Endothelial cell of umbilical vein (primary cell): ENCODE results near the gene SLAMF8.

Experiments
- CTCF ChIP-seq, 2 donors: IDR thresholded peaks; 1 replicate in 1 of 2; 2 replicates in 1 of 2; pipeline ENCODE4 v1.5.1; 2011; ENCODE audit warnings: low read length in 2 of 2, mild to moderate bottlenecking in 2 of 2, moderate library complexity in 2 of 2, control low read depth in 1 of 2, inconsistent platforms in 1 of 2, low read depth in 1 of 2; ENCODE audit not compliant: insufficient read depth in 1 of 2; ENCODE audit errors: extremely low read depth in 1 of 2
- EZH2 ChIP-seq: IDR thresholded peaks from 2 replicates; pipeline ENCODE4 v1.6.1; 2012; ENCODE audit warnings: borderline replicate concordance, low read depth, mild to moderate bottlenecking, moderate library complexity, low read length, inconsistent platforms; ENCODE audit not compliant: severe bottlenecking
- JUN ChIP-seq: IDR thresholded peaks from 2 replicates; pipeline ENCODE4 v1.6.1; 2011; ENCODE audit warnings: borderline replicate concordance, low read depth; ENCODE audit not compliant: insufficient read length, insufficient read depth

GRCh38 chr1:159781992-159782391 is 44.7 kb upstream of the SLAMF8 start:
- TF ChIP-seq CTCF (IDR thresholded peaks at IDR 0.05; ENCODE audit: extremely low read depth in 1 of 2, insufficient read depth in 1 of 2, low read depth in 1 of 2, low read length in 2 of 2) (no peak), EZH2 (no peak), JUN (no peak)
